Endothelial cell of umbilical vein (primary cell): ENCODE measurements around the gene CLSTN2. TPM values are rescaled to one million over a fixed set of nuclear protein-coding genes. Genes with fewer than 3 reads are reported as not detected.

ENCODE experiments used
- BruUV-seq: library from RNA; stranded (reverse); fragments of 400-500 nt; replicated peaks from 2 replicates; lab custom pipeline; 2021; lab: Mats Ljungman, UMichigan
- CTCF ChIA-PET: fragments of 300-600, 350-600 bp; sonication (Branson Sonifier 250); formaldehyde crosslinking; loops from one replicate; lab custom pipeline; 2021; ENCODE audit warnings: antibody characterized with exemption, inconsistent platforms; lab: Charles Lee
- POLR2A ChIA-PET: fragments of 300-600, 350-600 bp; sonication (Branson Sonifier 250); formaldehyde crosslinking; loops from one replicate; lab custom pipeline; 2021; ENCODE audit warnings: antibody characterized with exemption, inconsistent platforms; lab: Charles Lee
- DNase-seq: peaks from one replicate; pipeline ENCODE4 v3.0.0-alpha.2; 2011; ENCODE audit warnings: low read depth, low spot score
- FAIRE-seq: peaks from 2 replicates; lab custom pipeline; 2011; peaks lifted over from hg19 to GRCh38; lab: Jason Lieb, UNC
- H2AFZ ChIP-seq: 2 replicates; pipeline ENCODE4 v1.6.0; 2012; ENCODE audit warnings: low read depth, low read length, control low read depth, inconsistent platforms
- H3K27ac ChIP-seq: 2 replicates; pipeline ENCODE4 v1.5.1; 2011; ENCODE audit warnings: low read depth, mild to moderate bottlenecking, control low read depth, low read length, moderate library complexity; ENCODE audit not compliant: insufficient read depth
- H3K27me3 ChIP-seq, 2 experiments: 2 replicates each; pipeline versions ENCODE4 v1.6.0 to v1.6.1; 2011; ENCODE audit warnings: low read length in 2 of 2, mixed read lengths in 1 of 2; ENCODE audit not compliant: control insufficient read depth in 2 of 2, insufficient read depth in 2 of 2
- H3K36me3 ChIP-seq, 2 experiments: 2 replicates in 1 of 2; 3 replicates in 1 of 2; pipeline ENCODE4 v1.5.1; 2011; ENCODE audit warnings: low read length in 2 of 2, mild to moderate bottlenecking in 1 of 2, moderate library complexity in 1 of 2; ENCODE audit not compliant: control insufficient read depth in 2 of 2, insufficient read depth in 2 of 2; ENCODE audit errors: extremely low read depth in 1 of 2
- H3K4me1 ChIP-seq: 3 replicates; pipeline ENCODE4 v1.5.1; 2011; ENCODE audit warnings: mild to moderate bottlenecking, low read length; ENCODE audit not compliant: control insufficient read depth, insufficient read depth; ENCODE audit errors: extremely low read depth
- H3K4me2 ChIP-seq: 2 replicates; pipeline ENCODE4 v1.6.1; 2011; ENCODE audit warnings: low read length, control low read depth, mixed read lengths; ENCODE audit not compliant: insufficient read depth
- H3K4me3 ChIP-seq, 3 experiments: fragments of 200-600 bp in 1 of 3; sonication (generic), shearing (Covaris generic) in 1 of 3; replicated peaks in 1 of 3; 2 replicates each; pipeline ENCODE4 v1.5.1; 2011 to 2016; ENCODE audit warnings: control low read depth in 3 of 3, low read length in 3 of 3, mild to moderate bottlenecking in 2 of 3, inconsistent platforms in 1 of 3, low read depth in 1 of 3, moderate library complexity in 1 of 3; ENCODE audit not compliant: insufficient read depth in 1 of 3
- H3K79me2 ChIP-seq: 2 replicates; pipeline ENCODE4 v1.6.0; 2012; ENCODE audit warnings: low read length, inconsistent platforms; ENCODE audit not compliant: control insufficient read depth, insufficient read depth
- H3K9ac ChIP-seq: replicated peaks from 2 replicates; pipeline ENCODE3; 2011; ENCODE audit warnings: low read length, control low read depth; ENCODE audit not compliant: insufficient read depth; ENCODE audit errors: extremely low read depth
- H3K9me1 ChIP-seq: replicated peaks from 3 replicates; pipeline ENCODE4 v1.6.0; 2011; ENCODE audit warnings: mild to moderate bottlenecking, low read length; ENCODE audit not compliant: control insufficient read depth, insufficient read depth; ENCODE audit errors: extremely low read depth
- H3K9me3 ChIP-seq: replicated peaks from 2 replicates; pipeline ENCODE4 v1.5.1; 2012; ENCODE audit warnings: low read length, inconsistent platforms; ENCODE audit not compliant: control insufficient read depth, insufficient read depth
- H4K20me1 ChIP-seq: replicated peaks from 2 replicates; pipeline ENCODE3; 2011; ENCODE audit warnings: mild to moderate bottlenecking, low read length; ENCODE audit not compliant: control insufficient read depth, insufficient read depth; ENCODE audit errors: extremely low read depth
- EZH2 ChIP-seq: IDR thresholded peaks from 2 replicates; pipeline ENCODE4 v1.6.1; 2012; ENCODE audit warnings: borderline replicate concordance, low read depth, mild to moderate bottlenecking, moderate library complexity, low read length, inconsistent platforms; ENCODE audit not compliant: severe bottlenecking
- FOS ChIP-seq: IDR thresholded peaks from 2 replicates; pipeline ENCODE4 v1.6.1; 2011; ENCODE audit warnings: mild to moderate bottlenecking, low read length, moderate library complexity, borderline replicate concordance; ENCODE audit not compliant: insufficient read depth
- JUN ChIP-seq: IDR thresholded peaks from 2 replicates; pipeline ENCODE4 v1.6.1; 2011; ENCODE audit warnings: borderline replicate concordance, low read depth; ENCODE audit not compliant: insufficient read length, insufficient read depth
- MYC ChIP-seq: IDR thresholded peaks from one replicate; pipeline ENCODE4 v1.6.1; 2011; ENCODE audit warnings: mild to moderate bottlenecking, low read depth, low read length
- POLR2A ChIP-seq: IDR thresholded peaks from 2 replicates; pipeline ENCODE4 v1.6.1; 2012; ENCODE audit warnings: low read depth, mild to moderate bottlenecking, control low read depth, low read length
- POLR2AphosphoS5 ChIP-seq: IDR thresholded peaks from 2 replicates; pipeline ENCODE4 v1.6.1; 2012; ENCODE audit warnings: low read depth, mild to moderate bottlenecking, control low read depth, low read length, moderate library complexity; ENCODE audit not compliant: insufficient read depth
- dilution Hi-C: fragments of 300-500 bp; cut with MboI; formaldehyde crosslinking; loops from one replicate; pipeline ENCODE4 v1.15.0; 2019; ENCODE audit warnings: low sequenced_read_pairs; ENCODE audit not compliant: extremely low pct_ligation_motif_present
- intact Hi-C: fragments of 100-400 bp; cut with micrococcal nuclease; formaldehyde crosslinking; loops from one replicate; pipeline ENCODE4 v1.10.0; 2022
- polyA plus RNA-seq, 4 experiments: library from polyadenylated mRNA; depleted of rRNA in 3 of 4; stranded (reverse) in 3 of 4; unstranded in 1 of 4; fragments of >200 nt; gene quantifications; 2 replicates each; pipeline versions ENCODE4 v1.2.1 to v1.2.3, GENCODE V29; 2011 to 2012; ENCODE audit warnings: missing spikeins in 1 of 4
- total RNA-seq: library from RNA; stranded (reverse); gene quantifications from 2 replicates; pipeline ENCODE4 v1.2.3, GENCODE V29; 2021
- TF ChIP-seq, protein P1 (sequence below): IDR thresholded peaks from 2 replicates; pipeline ENCODE4 v1.6.1; 2011; ENCODE audit not compliant: insufficient read depth, insufficient read length
- TF ChIP-seq, protein P2 (sequence below), 2 donors: IDR thresholded peaks; 1 replicate in 1 of 2; 2 replicates in 1 of 2; pipeline ENCODE4 v1.5.1; 2011; ENCODE audit warnings: low read length in 2 of 2, mild to moderate bottlenecking in 2 of 2, moderate library complexity in 2 of 2, control low read depth in 1 of 2, inconsistent platforms in 1 of 2, low read depth in 1 of 2; ENCODE audit not compliant: insufficient read depth in 1 of 2; ENCODE audit errors: extremely low read depth in 1 of 2

Gene CLSTN2
- total and polyA plus RNA-seq, 2 donors (not counting 3 experiments of a cell fraction or from before 2014, with no cell fraction given): 0.26 to 0.38 TPM

GRCh38 chr3:140573011-140573410, 638.0 kb downstream of the CLSTN2 start:
- Histone ChIP-seq H4K20me1 (no peaks in the 10 kb centered on the region), H3K4me1 (no peaks in the 10 kb centered on the region), H3K27ac (no peak overlapping the region), H3K4me3 (no peak overlapping the region), H3K9me3 (peaks cover 2% of the 10 kb centered on the region), H3K79me2 (no peaks in the 10 kb centered on the region), H2AFZ (no peak overlapping the region), H3K9ac (no peak overlapping the region), H3K4me2 (no peak overlapping the region), H3K27me3 (no peaks in the 10 kb centered on the region), H3K9me1 (no peaks in the 10 kb centered on the region), H3K36me3 (no peaks in the 10 kb centered on the region)
- intact Hi-C loops: no loop called here
- no TSS peak for BruUV-seq
- ChIA-PET POLR2A (no interaction called here), CTCF (no interaction called here)
- dilution Hi-C loops: no loop called here
- DNase-seq (no peak), FAIRE-seq (no peak)
- TF ChIP-seq POLR2A (no peak), POLR2AphosphoS5 (no peak), JUN (no peak), EZH2 (no peak), MYC (no peak), FOS (no peak)
- TF ChIP-seq, protein P1, sequence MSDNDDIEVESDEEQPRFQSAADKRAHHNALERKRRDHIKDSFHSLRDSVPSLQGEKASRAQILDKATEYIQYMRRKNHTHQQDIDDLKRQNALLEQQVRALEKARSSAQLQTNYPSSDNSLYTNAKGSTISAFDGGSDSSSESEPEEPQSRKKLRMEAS: no peak

DNA sequence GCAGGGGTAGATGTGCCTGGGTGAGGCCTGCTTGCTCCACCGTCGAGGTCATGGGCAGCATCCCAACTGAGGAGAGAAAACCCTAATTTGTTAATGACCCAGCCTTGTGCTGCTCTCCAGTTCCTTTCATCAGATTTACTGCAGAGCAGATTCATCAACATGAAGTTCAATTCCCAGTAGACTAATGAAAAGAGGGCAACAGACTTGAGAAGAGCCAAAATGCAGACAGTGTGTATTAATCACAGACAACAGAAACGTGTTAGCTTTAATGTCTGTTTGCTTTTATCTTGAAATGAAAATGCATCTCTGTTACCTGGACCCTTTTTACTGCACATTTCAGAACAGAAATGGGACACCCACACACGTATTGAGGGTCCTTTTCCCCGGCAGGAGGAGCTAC, 639.4 kb downstream of the CLSTN2 start:
- no peak for FAIRE-seq
- no peak overlapping the region for H3K4me2 ChIP-seq
- no peaks in the 10 kb centered on the region for H3K79me2 ChIP-seq
- ChIA-PET POLR2A (no interaction called here), CTCF (no interaction called here)
- no peak overlapping the region for H2AFZ ChIP-seq
- no peak for DNase-seq
- H4K20me1 ChIP-seq: no peaks in the 10 kb centered on the region
- dilution Hi-C loops: no loop called here
- no peak for TF ChIP-seq POLR2A
- no peak for TF ChIP-seq MYC
- TF ChIP-seq, protein P1: no peak
- TF ChIP-seq, protein P2, sequence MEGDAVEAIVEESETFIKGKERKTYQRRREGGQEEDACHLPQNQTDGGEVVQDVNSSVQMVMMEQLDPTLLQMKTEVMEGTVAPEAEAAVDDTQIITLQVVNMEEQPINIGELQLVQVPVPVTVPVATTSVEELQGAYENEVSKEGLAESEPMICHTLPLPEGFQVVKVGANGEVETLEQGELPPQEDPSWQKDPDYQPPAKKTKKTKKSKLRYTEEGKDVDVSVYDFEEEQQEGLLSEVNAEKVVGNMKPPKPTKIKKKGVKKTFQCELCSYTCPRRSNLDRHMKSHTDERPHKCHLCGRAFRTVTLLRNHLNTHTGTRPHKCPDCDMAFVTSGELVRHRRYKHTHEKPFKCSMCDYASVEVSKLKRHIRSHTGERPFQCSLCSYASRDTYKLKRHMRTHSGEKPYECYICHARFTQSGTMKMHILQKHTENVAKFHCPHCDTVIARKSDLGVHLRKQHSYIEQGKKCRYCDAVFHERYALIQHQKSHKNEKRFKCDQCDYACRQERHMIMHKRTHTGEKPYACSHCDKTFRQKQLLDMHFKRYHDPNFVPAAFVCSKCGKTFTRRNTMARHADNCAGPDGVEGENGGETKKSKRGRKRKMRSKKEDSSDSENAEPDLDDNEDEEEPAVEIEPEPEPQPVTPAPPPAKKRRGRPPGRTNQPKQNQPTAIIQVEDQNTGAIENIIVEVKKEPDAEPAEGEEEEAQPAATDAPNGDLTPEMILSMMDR (IDR thresholded peaks at IDR 0.05; ENCODE audit: extremely low read depth in 1 of 2, insufficient read depth in 1 of 2, low read depth in 1 of 2, low read length in 2 of 2): no peak
- no peak for TF ChIP-seq POLR2AphosphoS5
- TF ChIP-seq FOS: no peak
- no peak for TF ChIP-seq JUN
- no peaks in the 10 kb centered on the region for H3K27me3 ChIP-seq
- H3K9me1 ChIP-seq: no peaks in the 10 kb centered on the region
- no peak overlapping the region for H3K4me3 ChIP-seq
- no peak overlapping the region for H3K27ac ChIP-seq
- no peaks in the 10 kb centered on the region for H3K36me3 ChIP-seq
- H3K9me3 ChIP-seq: no peaks in the 10 kb centered on the region
- H3K4me1 ChIP-seq: no peaks in the 10 kb centered on the region
- intact Hi-C loops: no loop called here
- no peak overlapping the region for H3K9ac ChIP-seq
- BruUV-seq: no TSS peak
